ENCODE measurements around the gene TGFB1. TPM values are rescaled to one million over a fixed set of nuclear protein-coding genes. Genes with fewer than 3 reads are reported as not detected.

Gene TGFB1
- polyA plus RNA-seq, 1 of the 3 experiments (the other 2 are of a cell fraction), result 25.5 TPM

DNA sequence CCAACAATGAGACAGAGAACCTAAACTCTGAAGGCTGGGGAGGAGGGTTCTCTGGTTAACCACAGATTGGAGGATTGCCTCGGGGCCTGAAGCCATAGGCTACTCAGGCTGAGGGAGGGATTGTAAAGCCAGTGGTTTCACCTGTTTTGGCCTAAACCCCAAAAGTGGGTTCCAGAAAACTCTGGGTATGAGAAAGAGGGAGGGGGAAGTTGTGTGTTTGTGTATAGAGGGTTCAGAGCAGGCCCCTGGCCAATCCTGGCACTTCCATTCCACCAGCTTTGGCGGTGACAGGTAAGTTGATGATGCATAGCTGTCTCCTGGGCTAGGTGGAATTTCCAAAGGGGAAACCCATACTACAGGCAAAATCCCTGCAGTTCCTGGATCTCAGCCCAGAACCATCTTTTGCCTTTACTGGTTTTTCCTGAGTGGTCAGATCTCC lies 57.3 kb downstream of the TGFB1 start:
- H3K9me3 ChIP-seq, result no peaks in the 10 kb centered on the region
- H3K36me3 ChIP-seq (replicated peaks in 1 of 2; ENCODE audit: control insufficient read depth in 1 of 2, insufficient read depth in 2 of 2, low read length in 1 of 2), result peaks cover 80 to 98% of the 10 kb centered on the region in 2 experiments
- H3F3A ChIP-seq (replicated peaks; ENCODE audit: insufficient read depth), result peaks cover 17% of the 10 kb centered on the region
- no peak for DNase-seq
- H2AFZ ChIP-seq (ENCODE audit: low read depth), result no peak overlapping the region
- 100% methylated on average over 2 of the region's 2 CpGs for WGBS (ENCODE audit: low lambda C conversion rate)
- H3K27ac ChIP-seq (ENCODE audit: low read depth in 2 of 2, low read length in 1 of 2), result peak overlapping the region in 1 of 2 experiments; percentile 80; a peak in 1 of 4 replicates
- ChIA-PET POLR2A (no interaction called here), CTCF (interaction anchor here (0.8 to 12.4 kb wide), 3 partner anchors 10 to 26 kb away, joined by 4 to 105 read pairs (median 4); no protein-coding TSS in a partner anchor)
- H4K20me1 ChIP-seq (ENCODE audit: insufficient read depth), result peaks cover 9% of the 10 kb centered on the region; the same call in 1 of the 2 replicates
- no peak overlapping the region for H3K4me2 ChIP-seq
- no peaks in the 10 kb centered on the region for H3K4me1 ChIP-seq (ENCODE audit: control insufficient read depth in 1 of 2, insufficient read depth in 2 of 2, low read depth in 1 of 2, low read length in 1 of 2)
- H3K9ac ChIP-seq, result no peak overlapping the region
- no peaks in the 10 kb centered on the region for H3K9me2 ChIP-seq
- H3K79me2 ChIP-seq (ENCODE audit: insufficient read depth), result peaks cover 11% of the 10 kb centered on the region; the same call in 1 of the 2 replicates
- no peaks in the 10 kb centered on the region for H3K27me3 ChIP-seq (ENCODE audit: insufficient read depth)
- H3K4me3 ChIP-seq (ENCODE audit: low read depth in 2 of 2, low read length in 1 of 2), result no peak overlapping the region
- no peak for TF ChIP-seq EP300 (IDR thresholded peaks at IDR 0.05; ENCODE audit: borderline replicate concordance in 1 of 2, low read depth in 1 of 2, low read length in 1 of 2)
- TF ChIP-seq, protein P1, sequence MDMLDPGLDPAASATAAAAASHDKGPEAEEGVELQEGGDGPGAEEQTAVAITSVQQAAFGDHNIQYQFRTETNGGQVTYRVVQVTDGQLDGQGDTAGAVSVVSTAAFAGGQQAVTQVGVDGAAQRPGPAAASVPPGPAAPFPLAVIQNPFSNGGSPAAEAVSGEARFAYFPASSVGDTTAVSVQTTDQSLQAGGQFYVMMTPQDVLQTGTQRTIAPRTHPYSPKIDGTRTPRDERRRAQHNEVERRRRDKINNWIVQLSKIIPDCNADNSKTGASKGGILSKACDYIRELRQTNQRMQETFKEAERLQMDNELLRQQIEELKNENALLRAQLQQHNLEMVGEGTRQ (IDR thresholded peaks at IDR 0.05; ENCODE audit: borderline replicate concordance, low read depth, low read length), result no peak
- TF ChIP-seq GABPA (IDR thresholded peaks at IDR 0.05; ENCODE audit: low read depth), result no peak
- no peak for TF ChIP-seq RFX5 (IDR thresholded peaks at IDR 0.05; ENCODE audit: low read length)
- no peak for TF ChIP-seq SMC3 (IDR thresholded peaks at IDR 0.05; ENCODE audit: low read depth, low read length)
- TF ChIP-seq EZH2phosphoT487 (IDR thresholded peaks at IDR 0.05; ENCODE audit: borderline replicate concordance, low read depth), result no peak
- no peak for TF ChIP-seq FOSL2 (IDR thresholded peaks at IDR 0.05; ENCODE audit: borderline replicate concordance, low read depth)
- TF ChIP-seq, protein P2, sequence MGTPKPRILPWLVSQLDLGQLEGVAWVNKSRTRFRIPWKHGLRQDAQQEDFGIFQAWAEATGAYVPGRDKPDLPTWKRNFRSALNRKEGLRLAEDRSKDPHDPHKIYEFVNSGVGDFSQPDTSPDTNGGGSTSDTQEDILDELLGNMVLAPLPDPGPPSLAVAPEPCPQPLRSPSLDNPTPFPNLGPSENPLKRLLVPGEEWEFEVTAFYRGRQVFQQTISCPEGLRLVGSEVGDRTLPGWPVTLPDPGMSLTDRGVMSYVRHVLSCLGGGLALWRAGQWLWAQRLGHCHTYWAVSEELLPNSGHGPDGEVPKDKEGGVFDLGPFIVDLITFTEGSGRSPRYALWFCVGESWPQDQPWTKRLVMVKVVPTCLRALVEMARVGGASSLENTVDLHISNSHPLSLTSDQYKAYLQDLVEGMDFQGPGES (IDR thresholded peaks at IDR 0.05; ENCODE audit: low read depth, low read length), result no peak
- no peak for TF ChIP-seq FOXM1 (IDR thresholded peaks at IDR 0.05; ENCODE audit: low read depth)
- no peak for TF ChIP-seq TCF12 (IDR thresholded peaks at IDR 0.05)
- TF ChIP-seq, protein P3, sequence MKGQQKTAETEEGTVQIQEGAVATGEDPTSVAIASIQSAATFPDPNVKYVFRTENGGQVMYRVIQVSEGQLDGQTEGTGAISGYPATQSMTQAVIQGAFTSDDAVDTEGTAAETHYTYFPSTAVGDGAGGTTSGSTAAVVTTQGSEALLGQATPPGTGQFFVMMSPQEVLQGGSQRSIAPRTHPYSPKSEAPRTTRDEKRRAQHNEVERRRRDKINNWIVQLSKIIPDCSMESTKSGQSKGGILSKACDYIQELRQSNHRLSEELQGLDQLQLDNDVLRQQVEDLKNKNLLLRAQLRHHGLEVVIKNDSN (IDR thresholded peaks at IDR 0.05; ENCODE audit: borderline replicate concordance, low read depth), result no peak
- no peak for TF ChIP-seq SIN3A (IDR thresholded peaks at IDR 0.05; ENCODE audit: borderline replicate concordance, low read depth, low read length)
- TF ChIP-seq JUND (IDR thresholded peaks at IDR 0.05), result no peak
- no peak for TF ChIP-seq RXRA (IDR thresholded peaks at IDR 0.05; ENCODE audit: borderline replicate concordance, low read depth)

DNA sequence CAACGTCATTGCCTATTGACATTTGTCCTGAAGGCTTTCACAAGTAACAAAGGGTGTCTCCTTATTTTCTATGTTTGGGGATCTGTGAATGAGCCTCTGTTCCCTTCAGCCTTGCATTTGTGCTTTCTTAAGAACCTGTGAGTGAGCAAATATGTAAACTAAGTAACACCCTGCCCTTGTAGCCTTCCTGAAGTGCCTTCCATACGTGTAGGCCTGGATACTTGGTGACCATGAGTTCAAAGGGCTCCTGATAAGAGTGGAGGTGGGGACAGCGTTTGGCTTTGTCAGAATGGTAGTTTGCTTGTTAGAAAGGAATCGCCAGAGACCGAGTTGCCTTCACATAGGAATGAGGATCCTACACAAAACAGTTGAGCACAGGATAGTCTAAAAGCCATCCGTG lies 58.2 kb downstream of the TGFB1 start:
- no peak overlapping the region for H3K27ac ChIP-seq (ENCODE audit: low read depth in 2 of 2, low read length in 1 of 2)
- H3K9ac ChIP-seq, result no peak overlapping the region
- no peak overlapping the region for H3K4me3 ChIP-seq (ENCODE audit: low read depth in 2 of 2, low read length in 1 of 2)
- no peak overlapping the region for H3K4me2 ChIP-seq
- WGBS (ENCODE audit: low lambda C conversion rate), result 86% methylated on average over 6 of the region's 6 CpGs
- CTCF ChIA-PET, result interaction anchor here (0.8 to 12.4 kb wide), 3 partner anchors 11 to 27 kb away, joined by 4 to 105 read pairs (median 4); no protein-coding TSS in a partner anchor
- no peaks in the 10 kb centered on the region for H3K27me3 ChIP-seq (ENCODE audit: insufficient read depth)
- no peaks in the 10 kb centered on the region for H3K4me1 ChIP-seq (ENCODE audit: control insufficient read depth in 1 of 2, insufficient read depth in 2 of 2, low read depth in 1 of 2, low read length in 1 of 2)
- POLR2A ChIA-PET, result interaction anchor here (0.8 kb wide), 1 partner anchor 9 kb away, joined by 3 read pairs; no protein-coding TSS in a partner anchor
- H3F3A ChIP-seq (replicated peaks; ENCODE audit: insufficient read depth), result peaks cover 10% of the 10 kb centered on the region
- no peaks in the 10 kb centered on the region for H3K9me3 ChIP-seq
- DNase-seq, result no peak
- no peak for TF ChIP-seq FOXM1 (IDR thresholded peaks at IDR 0.05; ENCODE audit: low read depth)
- H3K79me2 ChIP-seq (ENCODE audit: insufficient read depth), result peaks cover 18% of the 10 kb centered on the region; the same call in 1 of the 2 replicates
- H2AFZ ChIP-seq (ENCODE audit: low read depth), result no peak overlapping the region
- H3K36me3 ChIP-seq (replicated peaks in 1 of 2; ENCODE audit: control insufficient read depth in 1 of 2, insufficient read depth in 2 of 2, low read length in 1 of 2), result peaks cover 86 to 95% of the 10 kb centered on the region in 2 experiments
- H4K20me1 ChIP-seq (ENCODE audit: insufficient read depth), result peaks cover 9% of the 10 kb centered on the region; the same call in 1 of the 2 replicates
- H3K9me2 ChIP-seq, result no peaks in the 10 kb centered on the region

Data from SK-N-SH (cell line).